Measurements from ENCODE around the gene LSS. TPM values are rescaled to one million over a fixed set of nuclear protein-coding genes. Genes with fewer than 3 reads are reported as not detected.

LSS gene
- total and polyA plus RNA-seq, 2 experiments from 2014 or later: 86.9 to 112 TPM

GRCh38 chr21:46208761-46209721 lies 19.5 kb downstream of the LSS start:
- Histone ChIP-seq H3K36me3 (peaks cover 32% of the 10 kb centered on the region), H3K27ac (no peak overlapping the region), H3K27me3 (no peaks in the 10 kb centered on the region), H3K4me3 (no peak overlapping the region), H3K4me1 (ENCODE audit: low read depth) (no peaks in the 10 kb centered on the region), H3K9me3 (ENCODE audit: low read depth) (no peaks in the 10 kb centered on the region)
- DNase-seq (ENCODE audit: low read depth in 1 of 2, low spot score in 1 of 2): no peak
- TF ChIP-seq CTCF (IDR thresholded peaks at IDR 0.05; ENCODE audit: low read depth, low read length): no peak

- Histone ChIP-seq H3K4me3 (no peak overlapping the region), H3K9me3 (ENCODE audit: low read depth) (no peaks in the 10 kb centered on the region), H3K27me3 (no peaks in the 10 kb centered on the region), H3K36me3 (peaks cover 31% of the 10 kb centered on the region), H3K4me1 (ENCODE audit: low read depth) (no peaks in the 10 kb centered on the region), H3K27ac (no peak overlapping the region)
- no peak for DNase-seq (ENCODE audit: low read depth in 1 of 2, low spot score in 1 of 2)
- no peak for TF ChIP-seq CTCF (IDR thresholded peaks at IDR 0.05; ENCODE audit: low read depth, low read length)
These were observed 20.5 kb downstream of the LSS start for GRCh38 chr21:46207920-46208591.

- H3K9me3 ChIP-seq (ENCODE audit: low read depth): no peaks in the 10 kb centered on the region
- H3K27ac ChIP-seq: no peak overlapping the region
- no peaks in the 10 kb centered on the region for H3K27me3 ChIP-seq
- no peak for TF ChIP-seq CTCF (IDR thresholded peaks at IDR 0.05; ENCODE audit: low read depth, low read length)
- no peak for DNase-seq (ENCODE audit: low read depth in 1 of 2, low spot score in 1 of 2)
- H3K4me3 ChIP-seq: no peak overlapping the region
- peaks cover 37% of the 10 kb centered on the region for H3K36me3 ChIP-seq
- H3K4me1 ChIP-seq (ENCODE audit: low read depth): no peaks in the 10 kb centered on the region
These were observed 21.3 kb downstream of the LSS start for GRCh38 chr21:46207006-46207919.

- Histone ChIP-seq H3K9me3 (ENCODE audit: low read depth) (no peaks in the 10 kb centered on the region), H3K27me3 (no peaks in the 10 kb centered on the region), H3K36me3 (peaks cover 37% of the 10 kb centered on the region), H3K4me1 (ENCODE audit: low read depth) (no peaks in the 10 kb centered on the region), H3K4me3 (no peak overlapping the region), H3K27ac (no peak overlapping the region)
- DNase-seq (ENCODE audit: low read depth in 1 of 2, low spot score in 1 of 2): no peak
- no peak for TF ChIP-seq CTCF (IDR thresholded peaks at IDR 0.05; ENCODE audit: low read depth, low read length)
These were observed 22.2 kb downstream of the LSS start for GRCh38 chr21:46206163-46207005.

Measured in cardiac muscle cell (in vitro differentiated cells and primary cell).